Ascending aorta (tissue), 2 donors: ENCODE measurements around the gene FGFR4. TPM values are rescaled to one million over a fixed set of nuclear protein-coding genes. Genes with fewer than 3 reads are reported as not detected.

Source experiments
- DNase-seq, 2 donors: peaks; one replicate each; pipeline ENCODE4 v3.0.0-alpha.2; 2019; ENCODE audit warnings: low spot score in 2 of 2
- H3K27ac ChIP-seq, 2 donors: fragments of 200-600 bp; sonication (generic); one replicate each; pipeline ENCODE4 v1.5.1; 2016 to 2017; ENCODE audit warnings: mild to moderate bottlenecking in 1 of 2
- H3K27me3 ChIP-seq: fragments of 200-600 bp; sonication (generic); one replicate; pipeline ENCODE4 v1.5.1; 2017
- H3K36me3 ChIP-seq, 2 donors: fragments of 200-600 bp; sonication (generic); one replicate each; pipeline ENCODE4 v1.5.1; 2016
- H3K4me1 ChIP-seq, 2 donors: fragments of 200-600 bp; sonication (generic); one replicate each; pipeline ENCODE4 v1.5.1; 2016 to 2017; ENCODE audit warnings: mild to moderate bottlenecking in 1 of 2
- H3K4me3 ChIP-seq, 2 donors: fragments of 200-600 bp; sonication (generic); one replicate each; pipeline ENCODE4 v1.5.1; 2016 to 2017; ENCODE audit warnings: mild to moderate bottlenecking in 1 of 2
- H3K9me3 ChIP-seq, 2 donors: fragments of 200-600 bp; sonication (generic); one replicate each; pipeline ENCODE4 v1.5.1; 2016
- intact Hi-C: fragments of 100-400 bp; cut with DNase I; formaldehyde crosslinking; loops from one replicate; pipeline ENCODE4 v1.15.1; 2023
- total RNA-seq: library from RNA; depleted of rRNA; stranded (reverse); fragments of >200 nt; gene quantifications from one replicate; pipeline ENCODE4 v1.1.0, GENCODE V29; 2016
- TF ChIP-seq, protein P1 (sequence below), 3 experiments: fragments of 200-600 bp in 2 of 3; fragments of 450-650 bp in 1 of 3; sonication (generic) in 2 of 3; IDR thresholded peaks; one replicate each; pipeline ENCODE4 v1.5.1; 2016 to 2019; ENCODE audit warnings: antibody characterized with exemption in 3 of 3, mild to moderate bottlenecking in 1 of 3, moderate library complexity in 1 of 3

FGFR4 gene
- total RNA-seq, 1 donor from 2014 or later: 0.85 TPM

DNA sequence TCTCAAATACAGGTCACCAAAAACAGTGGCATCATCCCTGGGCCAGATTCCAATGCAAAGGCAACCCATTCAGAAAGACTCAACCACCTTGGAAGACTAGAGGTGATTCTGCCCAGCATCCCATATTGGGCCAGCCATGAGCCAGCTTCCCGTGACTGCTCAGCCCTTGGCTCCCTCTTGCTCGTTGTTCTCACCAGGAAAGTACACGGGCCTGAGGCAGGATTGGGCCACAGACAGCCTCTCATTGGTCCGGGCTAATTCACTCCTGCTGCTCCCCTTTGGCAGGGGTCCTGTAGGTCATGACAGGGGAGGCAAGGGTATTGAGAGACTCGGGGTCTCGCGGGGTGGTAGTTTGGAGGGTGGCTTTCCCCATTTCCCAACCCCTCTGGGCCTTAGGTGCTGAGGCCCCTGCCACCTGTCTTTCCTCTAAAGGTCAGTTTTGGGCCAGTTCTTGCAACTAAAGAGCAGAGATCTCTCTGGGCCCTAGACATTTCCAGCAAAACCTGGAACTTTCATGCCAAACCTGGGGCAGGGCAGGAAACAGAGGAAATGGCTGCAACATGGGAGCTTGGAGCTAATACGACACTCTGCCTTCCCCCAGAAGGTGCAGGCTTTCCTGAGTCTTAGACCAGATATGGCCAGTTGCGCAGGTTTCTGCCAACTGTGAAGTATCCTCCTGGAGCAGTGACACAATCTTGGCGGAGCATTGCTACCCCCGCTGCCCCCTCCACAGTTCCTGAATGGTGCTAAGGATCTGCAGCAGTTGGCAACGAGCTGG is 22.0 kb upstream of the FGFR4 start:
- H3K36me3 ChIP-seq: peaks cover 16 to 37% of the 10 kb centered on the region in 2 donors
- no peaks in the 10 kb centered on the region for H3K9me3 ChIP-seq
- TF ChIP-seq, protein P1, sequence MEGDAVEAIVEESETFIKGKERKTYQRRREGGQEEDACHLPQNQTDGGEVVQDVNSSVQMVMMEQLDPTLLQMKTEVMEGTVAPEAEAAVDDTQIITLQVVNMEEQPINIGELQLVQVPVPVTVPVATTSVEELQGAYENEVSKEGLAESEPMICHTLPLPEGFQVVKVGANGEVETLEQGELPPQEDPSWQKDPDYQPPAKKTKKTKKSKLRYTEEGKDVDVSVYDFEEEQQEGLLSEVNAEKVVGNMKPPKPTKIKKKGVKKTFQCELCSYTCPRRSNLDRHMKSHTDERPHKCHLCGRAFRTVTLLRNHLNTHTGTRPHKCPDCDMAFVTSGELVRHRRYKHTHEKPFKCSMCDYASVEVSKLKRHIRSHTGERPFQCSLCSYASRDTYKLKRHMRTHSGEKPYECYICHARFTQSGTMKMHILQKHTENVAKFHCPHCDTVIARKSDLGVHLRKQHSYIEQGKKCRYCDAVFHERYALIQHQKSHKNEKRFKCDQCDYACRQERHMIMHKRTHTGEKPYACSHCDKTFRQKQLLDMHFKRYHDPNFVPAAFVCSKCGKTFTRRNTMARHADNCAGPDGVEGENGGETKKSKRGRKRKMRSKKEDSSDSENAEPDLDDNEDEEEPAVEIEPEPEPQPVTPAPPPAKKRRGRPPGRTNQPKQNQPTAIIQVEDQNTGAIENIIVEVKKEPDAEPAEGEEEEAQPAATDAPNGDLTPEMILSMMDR (IDR thresholded peaks at IDR 0.05): no peak
- no peak overlapping the region for H3K27ac ChIP-seq
- DNase-seq: no peak
- intact Hi-C loops: no loop called here
- H3K4me3 ChIP-seq: no peak overlapping the region
- no peaks in the 10 kb centered on the region for H3K27me3 ChIP-seq
- no peaks in the 10 kb centered on the region for H3K4me1 ChIP-seq

DNA sequence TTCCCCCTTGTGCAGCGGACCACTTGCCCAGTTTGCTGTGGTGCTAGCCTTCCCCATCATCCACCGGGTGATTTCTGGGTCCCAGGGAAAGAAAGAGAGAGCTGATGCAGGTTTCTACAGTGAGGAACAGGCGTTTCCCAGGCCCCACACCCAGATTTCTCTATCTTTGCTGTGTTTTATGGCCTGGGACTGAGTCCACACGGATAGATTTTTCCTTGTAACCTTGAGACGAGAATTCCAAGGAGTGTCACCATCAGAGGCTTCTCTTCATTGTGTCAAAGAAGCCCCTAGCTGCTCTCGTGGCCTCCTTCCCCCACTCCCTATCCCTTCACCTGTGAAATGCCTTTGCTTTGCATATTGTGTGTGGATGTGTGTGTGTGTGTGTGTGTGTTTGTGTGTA is 21.2 kb upstream of the FGFR4 start:
- no peaks in the 10 kb centered on the region for H3K4me1 ChIP-seq
- no peak overlapping the region for H3K4me3 ChIP-seq
- no peak for DNase-seq
- intact Hi-C loops: no loop called here
- TF ChIP-seq, protein P1 (IDR thresholded peaks at IDR 0.05): no peak
- H3K36me3 ChIP-seq: peaks cover 16 to 37% of the 10 kb centered on the region in 2 donors
- H3K27me3 ChIP-seq: no peaks in the 10 kb centered on the region
- no peaks in the 10 kb centered on the region for H3K9me3 ChIP-seq
- H3K27ac ChIP-seq: no peak overlapping the region

DNA sequence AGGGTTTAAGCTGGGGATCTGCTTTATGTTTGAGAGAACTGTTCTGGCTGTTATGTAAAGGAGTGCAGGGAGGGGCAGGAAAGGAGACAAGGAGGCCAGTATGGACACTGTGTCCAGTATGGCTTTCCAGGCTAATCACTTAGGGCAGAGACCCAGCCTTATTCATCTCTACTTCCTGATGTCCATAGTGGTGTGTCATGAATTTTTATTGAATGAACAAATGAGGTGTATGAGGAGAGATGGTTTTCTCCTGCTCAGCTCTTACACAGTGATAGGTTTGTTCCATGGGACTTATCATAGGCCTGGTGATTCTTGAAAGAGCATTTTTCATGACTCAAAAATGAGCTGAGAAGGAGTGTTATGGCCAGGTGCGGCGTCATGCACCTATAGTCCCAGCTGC is 20.5 kb upstream of the FGFR4 start:
- intact Hi-C loops: no loop called here
- no peak overlapping the region for H3K4me3 ChIP-seq

DNA sequence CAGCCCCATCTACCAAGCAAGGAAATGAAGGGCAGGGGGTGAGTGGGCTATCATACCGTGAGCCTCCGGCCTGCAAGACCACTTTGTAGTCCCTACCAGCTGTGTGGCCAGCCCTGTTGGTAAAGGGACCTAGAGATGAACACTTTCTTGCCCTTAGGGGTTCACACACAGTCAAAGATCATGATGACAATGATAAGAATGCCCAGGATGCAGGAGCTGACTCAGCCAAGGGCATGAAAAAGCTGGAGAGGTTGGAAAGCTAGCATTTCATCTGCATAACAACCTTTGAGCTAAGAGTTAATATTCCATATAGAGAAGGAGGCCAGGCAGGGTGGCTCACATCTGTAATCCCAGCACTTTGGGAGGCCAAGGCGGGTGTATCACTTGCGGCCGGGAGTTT is 19.2 kb upstream of the FGFR4 start:
- Histone ChIP-seq H3K36me3 (peaks cover 16 to 32% of the 10 kb centered on the region in 2 donors), H3K9me3 (no peaks in the 10 kb centered on the region), H3K27me3 (no peaks in the 10 kb centered on the region), H3K4me1 (no peaks in the 10 kb centered on the region), H3K4me3 (no peak overlapping the region), H3K27ac (no peak overlapping the region)
- no peak for DNase-seq
- TF ChIP-seq, protein P1 (IDR thresholded peaks at IDR 0.05): no peak
- intact Hi-C loops: no loop called here

More for the DNA sequence above, 20.5 kb upstream of the FGFR4 start:
- Histone ChIP-seq H3K27ac (no peak overlapping the region), H3K27me3 (no peaks in the 10 kb centered on the region), H3K36me3 (peaks cover 16 to 37% of the 10 kb centered on the region in 2 donors), H3K4me1 (no peaks in the 10 kb centered on the region), H3K9me3 (no peaks in the 10 kb centered on the region)
- TF ChIP-seq, protein P1 (IDR thresholded peaks at IDR 0.05): no peak
- no peak for DNase-seq

DNA sequence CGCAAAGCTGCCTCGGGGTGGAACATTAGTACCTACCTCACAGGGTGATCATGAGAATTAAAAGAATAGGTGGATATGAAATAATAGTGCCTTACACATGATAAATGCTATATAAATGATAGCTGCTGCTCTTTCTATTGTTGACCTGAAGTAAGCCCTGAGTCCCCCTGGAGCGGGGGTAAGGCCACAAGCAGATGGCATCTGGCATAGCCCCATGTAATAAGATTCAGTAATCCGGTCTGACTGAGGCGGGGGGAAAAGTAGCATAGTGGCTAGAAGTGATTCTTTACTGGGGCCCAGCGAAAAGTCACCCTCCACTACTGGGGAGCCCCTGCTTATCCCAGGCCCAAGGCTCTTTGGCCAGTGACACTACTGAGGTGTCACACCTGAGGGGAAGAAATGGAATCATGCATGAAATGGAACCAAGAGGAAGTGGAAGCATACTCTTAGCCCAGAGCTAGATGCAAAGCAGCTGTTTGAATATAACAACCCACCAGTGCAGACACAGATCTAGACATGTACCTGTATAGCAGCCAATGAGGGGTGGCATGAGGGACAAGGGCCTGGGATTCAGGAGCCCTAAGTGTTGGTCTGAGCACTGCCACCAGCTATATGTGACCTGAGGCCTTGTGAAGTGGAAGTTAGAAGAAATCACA is 16.1 kb upstream of the FGFR4 start:
- TF ChIP-seq, protein P1 (IDR thresholded peaks at IDR 0.05): no peak
- Histone ChIP-seq H3K36me3 (peaks cover 6 to 7% of the 10 kb centered on the region in 2 donors), H3K9me3 (no peaks in the 10 kb centered on the region), H3K4me1 (no peaks in the 10 kb centered on the region), H3K27me3 (no peaks in the 10 kb centered on the region), H3K4me3 (no peak overlapping the region), H3K27ac (no peak overlapping the region)
- intact Hi-C loops: no loop called here
- DNase-seq: no peak
